CD8-positive, alpha-beta memory T cell (primary cell): ENCODE data around the gene CHAC2. TPM values are rescaled to one million over a fixed set of nuclear protein-coding genes. Genes with fewer than 3 reads are reported as not detected.

Source experiments
- CTCF ChIA-PET: fragments of 350-600 bp; sonication (Branson Sonifier 250); formaldehyde crosslinking; loops from one replicate; lab custom pipeline; 2021; ENCODE audit warnings: antibody characterized with exemption; lab: Charles Lee
- POLR2A ChIA-PET: fragments of 350-600 bp; sonication (Branson Sonifier 250); formaldehyde crosslinking; loops from one replicate; lab custom pipeline; 2021; ENCODE audit warnings: antibody characterized with exemption; lab: Charles Lee
- DNase-seq, 5 donors: peaks; one replicate each; pipeline versions ENCODE4 v3.0.0 to v3.0.0-alpha.2; 2020 to 2022; ENCODE audit warnings: mixed read lengths in 1 of 5
- H3K27ac ChIP-seq: one replicate; pipeline ENCODE4 v1.7.0; 2013; ENCODE audit warnings: low read depth, mild to moderate bottlenecking, low read length, moderate library complexity
- H3K27me3 ChIP-seq: 2 replicates; pipeline ENCODE4 v1.7.0; 2013; ENCODE audit warnings: low read length, mild to moderate bottlenecking; ENCODE audit not compliant: insufficient read depth, poor library complexity, severe bottlenecking
- H3K36me3 ChIP-seq: 2 replicates; pipeline ENCODE4 v1.7.0; 2013; ENCODE audit warnings: mild to moderate bottlenecking, low read length, moderate library complexity; ENCODE audit not compliant: insufficient read depth
- H3K4me1 ChIP-seq: 2 replicates; pipeline ENCODE4 v1.7.0; 2013; ENCODE audit warnings: mild to moderate bottlenecking, low read length, moderate library complexity; ENCODE audit not compliant: insufficient read depth
- H3K4me3 ChIP-seq: 2 replicates; pipeline ENCODE4 v1.7.0; 2013; ENCODE audit warnings: mild to moderate bottlenecking, low read length
- H3K9me3 ChIP-seq: 2 replicates; pipeline ENCODE4 v1.7.0; 2013; ENCODE audit warnings: mild to moderate bottlenecking, low read length
- H3K27ac Mint-ChIP-seq, 8 donors: one replicate each; pipeline ENCODE4 v1.8.0; 2020 to 2021; ENCODE audit warnings: mixed read lengths in 8 of 8, mild to moderate bottlenecking in 6 of 8, inconsistent platforms in 3 of 8, moderate library complexity in 3 of 8
- H3K27me3 Mint-ChIP-seq, 2 donors: one replicate each; pipeline ENCODE4 v1.8.0; 2020 to 2021; ENCODE audit warnings: mixed read lengths in 2 of 2, mild to moderate bottlenecking in 1 of 2, moderate library complexity in 1 of 2
- H3K36me3 Mint-ChIP-seq, 3 donors: one replicate each; pipeline ENCODE4 v1.8.0; 2020 to 2021; ENCODE audit warnings: mixed read lengths in 3 of 3, inconsistent platforms in 1 of 3, mild to moderate bottlenecking in 1 of 3
- H3K4me1 Mint-ChIP-seq, 3 donors: one replicate each; pipeline ENCODE4 v1.8.0; 2020 to 2021; ENCODE audit warnings: mixed read lengths in 3 of 3, inconsistent platforms in 1 of 3, mild to moderate bottlenecking in 1 of 3
- H3K4me3 Mint-ChIP-seq, 7 donors: one replicate each; pipeline ENCODE4 v1.8.0; 2020 to 2021; ENCODE audit warnings: mixed read lengths in 7 of 7, mild to moderate bottlenecking in 6 of 7, moderate library complexity in 4 of 7, inconsistent platforms in 2 of 7
- H3K9me3 Mint-ChIP-seq, 5 donors: one replicate each; pipeline ENCODE4 v1.8.0; 2020 to 2022; ENCODE audit warnings: mixed read lengths in 5 of 5, mild to moderate bottlenecking in 3 of 5, moderate library complexity in 2 of 5, inconsistent platforms in 1 of 5
- polyA plus RNA-seq: library from polyadenylated mRNA; unstranded; fragments of 300-500 nt; fragmentation: Illumina TruSeq; gene quantifications from one replicate; pipeline ENCODE4 v1.2.3, GENCODE V29; 2021
- total RNA-seq, 2 experiments: library from RNA; stranded (reverse); gene quantifications; one replicate each; pipeline ENCODE4 v1.2.3, GENCODE V29; 2021

The CHAC2 gene
- total and polyA plus RNA-seq, 3 experiments from 2014 or later = 3.8 to 27.4 (median 25.6) TPM

GRCh38 chr2:53739032-53739431, 28.6 kb upstream of the CHAC2 start:
- CTCF ChIA-PET = no interaction called here
- peaks cover 18 to 21% (median 20%) of the 10 kb centered on the region in 3 donors for H3K4me1 Mint-ChIP-seq
- peak overlapping the region in 1 of 8 donors; percentile 23 for H3K27ac Mint-ChIP-seq
- no peak for DNase-seq
- H3K27me3 Mint-ChIP-seq = no peaks in the 10 kb centered on the region
- Histone ChIP-seq H3K27ac (no peak overlapping the region), H3K36me3 (no peaks in the 10 kb centered on the region), H3K4me1 (peaks cover 4% of the 10 kb centered on the region), H3K27me3 (no peaks in the 10 kb centered on the region), H3K9me3 (no peaks in the 10 kb centered on the region), H3K4me3 (no peak overlapping the region)
- POLR2A ChIA-PET = no interaction called here
- no peaks in the 10 kb centered on the region for H3K9me3 Mint-ChIP-seq
- no peak overlapping the region for H3K4me3 Mint-ChIP-seq
- peaks cover 17 to 44% (median 22%) of the 10 kb centered on the region in 3 donors for H3K36me3 Mint-ChIP-seq

- peaks cover 4% of the 10 kb centered on the region for H3K4me1 ChIP-seq
These were observed 27.4 kb upstream of the CHAC2 start for GRCh38 chr2:53740170-53740569.

GRCh38 chr2:53744395-53745065, 23.1 kb upstream of the CHAC2 start:
- Histone ChIP-seq H3K4me3 (no peak overlapping the region), H3K36me3 (no peaks in the 10 kb centered on the region), H3K9me3 (no peaks in the 10 kb centered on the region), H3K4me1 (peaks cover 4% of the 10 kb centered on the region), H3K27me3 (no peaks in the 10 kb centered on the region), H3K27ac (no peak overlapping the region)
- no peak for DNase-seq
- ChIA-PET POLR2A (no interaction called here), CTCF (no interaction called here)
- Mint-ChIP-seq H3K27me3 (no peaks in the 10 kb centered on the region), H3K4me1 (peaks cover 13 to 20% (median 18%) of the 10 kb centered on the region in 3 donors), H3K9me3 (no peaks in the 10 kb centered on the region), H3K4me3 (no peak overlapping the region), H3K36me3 (peaks cover 0 to 51% (median 21%) of the 10 kb centered on the region in 3 donors), H3K27ac (no peak overlapping the region)

More at GRCh38 chr2:53740170-53740569, 27.4 kb upstream of the CHAC2 start:
- H3K4me3 Mint-ChIP-seq = no peak overlapping the region
- H3K27me3 Mint-ChIP-seq = no peaks in the 10 kb centered on the region
- no peak overlapping the region for H3K4me3 ChIP-seq
- H3K27me3 ChIP-seq = no peaks in the 10 kb centered on the region
- ChIA-PET CTCF (no interaction called here), POLR2A (no interaction called here)
- no peak overlapping the region for H3K27ac Mint-ChIP-seq
- H3K4me1 Mint-ChIP-seq = peaks cover 13 to 18% (median 18%) of the 10 kb centered on the region in 3 donors
- peaks cover 12 to 37% (median 17%) of the 10 kb centered on the region in 3 donors for H3K36me3 Mint-ChIP-seq
- no peaks in the 10 kb centered on the region for H3K9me3 Mint-ChIP-seq
- no peaks in the 10 kb centered on the region for H3K9me3 ChIP-seq
- no peaks in the 10 kb centered on the region for H3K36me3 ChIP-seq
- no peak for DNase-seq
- no peak overlapping the region for H3K27ac ChIP-seq

- Mint-ChIP-seq H3K4me3 (no peak overlapping the region), H3K4me1 (peaks cover 4 to 12% (median 5%) of the 10 kb centered on the region in 3 donors), H3K36me3 (peaks cover 0 to 46% (median 24%) of the 10 kb centered on the region in 3 donors), H3K9me3 (no peaks in the 10 kb centered on the region), H3K27me3 (no peaks in the 10 kb centered on the region), H3K27ac (peak overlapping the region in 1 of 8 donors; percentile 26)
- Histone ChIP-seq H3K27me3 (no peaks in the 10 kb centered on the region), H3K9me3 (no peaks in the 10 kb centered on the region), H3K4me3 (no peak overlapping the region), H3K36me3 (no peaks in the 10 kb centered on the region), H3K27ac (no peak overlapping the region), H3K4me1 (no peaks in the 10 kb centered on the region)
- DNase-seq = no peak
- ChIA-PET CTCF (no interaction called here), POLR2A (no interaction called here)
These were observed 17.4 kb upstream of the CHAC2 start for GRCh38 chr2:53750041-53750768.

GRCh38 chr2:53751728-53752127, 15.9 kb upstream of the CHAC2 start:
- Histone ChIP-seq H3K4me3 (no peak overlapping the region), H3K36me3 (no peaks in the 10 kb centered on the region), H3K27me3 (no peaks in the 10 kb centered on the region), H3K27ac (no peak overlapping the region), H3K4me1 (no peaks in the 10 kb centered on the region), H3K9me3 (no peaks in the 10 kb centered on the region)
- ChIA-PET POLR2A (no interaction called here), CTCF (no interaction called here)
- Mint-ChIP-seq H3K36me3 (peaks cover 0 to 46% (median 26%) of the 10 kb centered on the region in 3 donors), H3K27me3 (no peaks in the 10 kb centered on the region), H3K27ac (peak overlapping the region in 1 of 8 donors; percentile 78), H3K4me3 (no peak overlapping the region), H3K9me3 (no peaks in the 10 kb centered on the region), H3K4me1 (peaks cover 4 to 6% (median 4%) of the 10 kb centered on the region in 3 donors)
- DNase-seq = no peak

- CTCF ChIA-PET = no interaction called here
These were observed 15.2 kb upstream of the CHAC2 start for GRCh38 chr2:53752385-53752784.

GRCh38 chr2:53753041-53753440, 14.6 kb upstream of the CHAC2 start:
- Histone ChIP-seq H3K9me3 (no peaks in the 10 kb centered on the region), H3K4me3 (no peak overlapping the region), H3K27ac (no peak overlapping the region), H3K27me3 (no peaks in the 10 kb centered on the region), H3K4me1 (no peaks in the 10 kb centered on the region), H3K36me3 (no peaks in the 10 kb centered on the region)
- CTCF ChIA-PET = no interaction called here
- POLR2A ChIA-PET = no interaction called here
- peaks cover 6 to 47% (median 29%) of the 10 kb centered on the region in 3 donors for H3K36me3 Mint-ChIP-seq
- DNase-seq = no peak
- no peaks in the 10 kb centered on the region for H3K27me3 Mint-ChIP-seq
- peak overlapping the region in 1 of 8 donors; percentile 54 for H3K27ac Mint-ChIP-seq
- no peak overlapping the region for H3K4me3 Mint-ChIP-seq
- peaks cover 4 to 6% (median 5%) of the 10 kb centered on the region in 3 donors for H3K4me1 Mint-ChIP-seq
- H3K9me3 Mint-ChIP-seq = no peaks in the 10 kb centered on the region

More at GRCh38 chr2:53752385-53752784, 15.2 kb upstream of the CHAC2 start:
- H3K27me3 ChIP-seq = no peaks in the 10 kb centered on the region
- H3K36me3 ChIP-seq = no peaks in the 10 kb centered on the region
- Mint-ChIP-seq H3K4me1 (peaks cover 4 to 6% (median 4%) of the 10 kb centered on the region in 3 donors), H3K4me3 (no peak overlapping the region), H3K27me3 (no peaks in the 10 kb centered on the region), H3K27ac (peak overlapping the region in 2 of 8 donors; percentile 2 to 17), H3K9me3 (no peaks in the 10 kb centered on the region), H3K36me3 (peaks cover 1 to 52% (median 29%) of the 10 kb centered on the region in 3 donors)
- no peak for DNase-seq
- no peak overlapping the region for H3K4me3 ChIP-seq
- H3K27ac ChIP-seq = no peak overlapping the region
- POLR2A ChIA-PET = no interaction called here
- H3K4me1 ChIP-seq = no peaks in the 10 kb centered on the region
- H3K9me3 ChIP-seq = no peaks in the 10 kb centered on the region

GRCh38 chr2:53755121-53755520, 12.5 kb upstream of the CHAC2 start:
- Mint-ChIP-seq H3K27ac (no peak overlapping the region), H3K9me3 (no peaks in the 10 kb centered on the region), H3K4me3 (no peak overlapping the region), H3K4me1 (peaks cover 4 to 6% (median 5%) of the 10 kb centered on the region in 3 donors), H3K27me3 (no peaks in the 10 kb centered on the region), H3K36me3 (peaks cover 6 to 38% (median 30%) of the 10 kb centered on the region in 3 donors)
- POLR2A ChIA-PET = no interaction called here
- CTCF ChIA-PET = no interaction called here
- Histone ChIP-seq H3K9me3 (no peaks in the 10 kb centered on the region), H3K36me3 (no peaks in the 10 kb centered on the region), H3K27me3 (no peaks in the 10 kb centered on the region), H3K4me1 (no peaks in the 10 kb centered on the region), H3K4me3 (no peak overlapping the region), H3K27ac (no peak overlapping the region)
- DNase-seq = no peak
